HepG2 (cell line): ENCODE measurements around the gene IYD. TPM values are rescaled to one million over a fixed set of nuclear protein-coding genes. Genes with fewer than 3 reads are reported as not detected.

Experiments
- ATAC-seq: fragments of 200-7000 bp; cut with Tn5 transposase; 3 replicates; pipeline ENCODE4 v1.9.1; 2020; ENCODE audit warnings: mild to moderate bottlenecking, moderate library complexity
- BruUV-seq: library from RNA; stranded (reverse); fragments of 400-500 nt; replicated peaks from 2 replicates; lab custom pipeline; 2021; lab: Mats Ljungman, UMichigan
- CTCF ChIA-PET: fragments of 300-600 bp; formaldehyde crosslinking; extraction: SDS; loops from one replicate; lab custom pipeline; 2021; ENCODE audit warnings: low total read pairs, inconsistent platforms, low intra/inter-chr PET ratio; lab: Yijun Ruan, JAX
- POLR2A ChIA-PET: fragments of 350-600 bp; sonication (Branson Sonifier 250); formaldehyde crosslinking; loops from one replicate; lab custom pipeline; 2020; ENCODE audit warnings: antibody characterized with exemption, inconsistent platforms; lab: Yijun Ruan, JAX
- DNase-seq: peaks from one replicate; pipeline ENCODE4 v3.0.0-alpha.2; 2015; ENCODE audit warnings: low spot score
- FAIRE-seq: peaks from 3 replicates; lab custom pipeline; 2011; peaks lifted over from hg19 to GRCh38; lab: Jason Lieb, UNC
- H2AFZ ChIP-seq: one replicate; pipeline ENCODE4 v1.6.1; 2011; ENCODE audit warnings: low read length, inconsistent platforms
- H3K27ac ChIP-seq: fragments of 300-600 bp; 3 replicates; pipeline ENCODE4 v1.8.0; 2011; ENCODE audit warnings: mixed run types, mild to moderate bottlenecking, mixed read lengths, low read length, inconsistent platforms; ENCODE audit not compliant: insufficient read depth; ENCODE audit errors: extremely low read length
- H3K27me3 ChIP-seq, 2 experiments: fragments of 200-600 bp in 1 of 2; 2 replicates in 1 of 2; 3 replicates in 1 of 2; pipeline versions ENCODE4 v1.6.0 to v1.8.0; 2011; ENCODE audit warnings: low read length in 2 of 2, mild to moderate bottlenecking in 2 of 2, moderate library complexity in 2 of 2, inconsistent platforms in 1 of 2; ENCODE audit not compliant: insufficient read depth in 2 of 2, control insufficient read depth in 1 of 2
- H3K36me3 ChIP-seq, 2 experiments: fragments of 200-600 bp in 1 of 2; replicated peaks in 1 of 2; 2 replicates in 1 of 2; 3 replicates in 1 of 2; pipeline versions ENCODE4 v1.5.1 to v1.8.0; 2011; ENCODE audit warnings: low read length in 2 of 2, inconsistent platforms in 1 of 2; ENCODE audit not compliant: insufficient read depth in 2 of 2, control insufficient read depth in 1 of 2
- H3K4me1 ChIP-seq: 2 replicates; pipeline ENCODE4 v1.5.1; 2012; ENCODE audit warnings: low read length, inconsistent platforms; ENCODE audit not compliant: insufficient read depth
- H3K4me2 ChIP-seq: 2 replicates; pipeline ENCODE4 v1.6.0; 2011; ENCODE audit warnings: low read depth, low read length, inconsistent platforms
- H3K4me3 ChIP-seq, 3 experiments: fragments of 200-600 bp in 1 of 3; sonication (generic), shearing (Covaris generic) in 1 of 3; replicated peaks in 1 of 3; 2 replicates each; pipeline ENCODE4 v1.5.1; 2011 to 2016; ENCODE audit warnings: low read length in 3 of 3, inconsistent platforms in 2 of 3, low read depth in 2 of 3, mild to moderate bottlenecking in 2 of 3, control low read depth in 1 of 3, mixed read lengths in 1 of 3; ENCODE audit not compliant: insufficient read depth in 1 of 3
- H3K79me2 ChIP-seq: one replicate; pipeline ENCODE4 v1.6.1; 2011; ENCODE audit warnings: low read length, inconsistent platforms; ENCODE audit not compliant: insufficient read depth
- H3K9ac ChIP-seq: 2 replicates; pipeline ENCODE4 v1.6.0; 2011; ENCODE audit warnings: mild to moderate bottlenecking, low read depth, low read length, inconsistent platforms; ENCODE audit not compliant: insufficient read depth
- H3K9me3 ChIP-seq: 2 replicates; pipeline ENCODE4 v1.5.1; 2012; ENCODE audit warnings: mild to moderate bottlenecking, low read length
- H4K20me1 ChIP-seq: 2 replicates; pipeline ENCODE4 v1.6.0; 2011; ENCODE audit warnings: inconsistent platforms, mild to moderate bottlenecking, low read length, moderate library complexity; ENCODE audit not compliant: insufficient read depth
- CENPX ChIP-seq: sonication (generic); formaldehyde crosslinking; IDR thresholded peaks from 2 replicates; pipeline ENCODE4 v1.9.0; 2021; ENCODE audit warnings: mild to moderate bottlenecking, missing genetic modification reagents, moderate library complexity
- ESRRA ChIP-seq: sonication (generic); formaldehyde crosslinking; IDR thresholded peaks from 2 replicates; pipeline ENCODE4 v1.5.1; 2020; ENCODE audit warnings: mild to moderate bottlenecking, low read depth, missing genetic modification reagents
- FOXA1 ChIP-seq, 2 experiments: fragments of 450-650 bp in 1 of 2; sonication (generic) in 1 of 2; formaldehyde crosslinking in 1 of 2; IDR thresholded peaks; 2 replicates each; pipeline versions ENCODE4 v1.4.0 to v1.6.1; 2016 to 2020; ENCODE audit warnings: missing genetic modification reagents in 1 of 2
- JUNB ChIP-seq: sonication (generic); formaldehyde crosslinking; IDR thresholded peaks from 2 replicates; pipeline ENCODE4 v1.8.0; 2022; ENCODE audit warnings: missing genetic modification reagents, mild to moderate bottlenecking, borderline replicate concordance
- PAF1 ChIP-seq: IDR thresholded peaks from 2 replicates; pipeline ENCODE4 v1.6.1; 2016; ENCODE audit warnings: missing genetic modification reagents, missing compliant biosample characterization
- RAD21 ChIP-seq: fragments of 450-650 bp; formaldehyde crosslinking; IDR thresholded peaks from 2 replicates; pipeline ENCODE4 v1.5.0; 2020; ENCODE audit warnings: mild to moderate bottlenecking
- ZBTB7A ChIP-seq: sonication (generic); formaldehyde crosslinking; IDR thresholded peaks from 2 replicates; pipeline ENCODE4 v1.8.0; 2022; ENCODE audit warnings: mild to moderate bottlenecking, missing genetic modification reagents
- ZNF746 ChIP-seq: sonication (generic); formaldehyde crosslinking; IDR thresholded peaks from 2 replicates; pipeline ENCODE4 v1.8.0; 2022; ENCODE audit warnings: mild to moderate bottlenecking, missing genetic modification reagents
- WGBS: methylation state at CpG from one replicate; pipeline ENCODE4 v1.1.6; 2017; ENCODE audit warnings: low lambda C conversion rate; 5-methylcytosine and 5-hydroxymethylcytosine counted together
- in situ Hi-C: cut with HindIII; loops from 2 replicates; pipeline ENCODE4 v1.10.0; 2017; ENCODE audit warnings: low pct_unique_long_range_greater_than_20kb; ENCODE audit not compliant: extremely low pct_ligation_motif_present
- intact Hi-C: fragments of 100-400 bp; cut with micrococcal nuclease; formaldehyde crosslinking; loops from one replicate; pipeline ENCODE4 v1.10.0; 2022; ENCODE audit not compliant: unreplicated experiment
- polyA plus RNA-seq, 8 experiments: library from polyadenylated mRNA; depleted of rRNA in 3 of 8; stranded (reverse) in 7 of 8; unstranded in 1 of 8; fragments of >200 nt; fragmentation: Illumina TruSeq in 4 of 8; extraction: Trizol in 4 of 8; gene quantifications; 2 replicates each; pipeline versions ENCODE4 v1.2.1 to v1.2.3, GENCODE V29; 2011 to 2016; ENCODE audit warnings: low read depth in 4 of 8, missing spikeins in 1 of 8, mixed read lengths in 1 of 8; ENCODE audit not compliant: insufficient read depth in 1 of 8
- total RNA-seq, 5 experiments: library from RNA; depleted of rRNA; stranded (reverse); fragments of >200 nt; fragmentation: Illumina TruSeq; extraction: Trizol; gene quantifications; 2 replicates each; pipeline ENCODE4 v1.2.3, GENCODE V29; 2016; ENCODE audit warnings: low read depth in 1 of 5
- TF ChIP-seq, protein P1 (sequence below): fragments of 450-650 bp; IDR thresholded peaks from 2 replicates; pipeline ENCODE4 v1.6.1; 2016
- TF ChIP-seq, protein P2 (sequence below): IDR thresholded peaks from 2 replicates; pipeline ENCODE4 v1.6.1; 2016
- TF ChIP-seq, protein P3 (sequence below): sonication (generic); formaldehyde crosslinking; IDR thresholded peaks from 2 replicates; pipeline ENCODE4 v1.5.0; 2020; ENCODE audit warnings: mild to moderate bottlenecking, missing genetic modification reagents
- TF ChIP-seq, protein P4 (sequence below): sonication (generic); formaldehyde crosslinking; IDR thresholded peaks from 2 replicates; pipeline ENCODE4 v1.4.0; 2020; ENCODE audit warnings: missing genetic modification reagents, low read depth, mild to moderate bottlenecking, borderline replicate concordance

The IYD gene
- total and polyA plus RNA-seq, 2 of the 13 experiments (the other 11 are each of a cell fraction or from before 2014, with no cell fraction given), result 0.01 to 0.46 TPM

DNA sequence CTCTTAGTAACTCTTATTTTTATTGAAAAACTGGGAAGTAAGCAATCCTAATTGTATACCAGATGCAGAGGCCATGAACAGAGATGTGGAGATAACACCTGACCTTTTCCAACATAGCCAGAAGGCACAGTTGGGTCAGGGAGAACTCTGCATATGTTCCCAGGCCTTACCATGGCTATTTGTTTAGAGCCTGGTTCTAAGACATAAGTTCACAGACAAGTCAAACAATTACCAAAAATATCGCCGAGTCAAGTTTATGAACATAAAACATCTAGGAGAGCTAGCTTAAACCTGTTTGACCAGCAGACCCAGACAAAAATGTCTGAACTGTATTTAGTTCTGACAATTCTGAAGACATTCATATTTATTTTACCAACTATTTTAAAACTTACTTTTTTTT lies 26.7 kb upstream of the IYD start:
- POLR2A ChIA-PET, result no interaction called here
- intact Hi-C loops, result no loop called here
- FAIRE-seq, result no peak

More for the DNA sequence above, 26.7 kb upstream of the IYD start:
- Histone ChIP-seq H3K27me3 (peaks cover 0 to 8% of the 10 kb centered on the region in 2 experiments; a peak in 3 of 5 replicates), H3K4me3 (no peak overlapping the region), H3K4me1 (no peaks in the 10 kb centered on the region), H4K20me1 (no peaks in the 10 kb centered on the region), H3K27ac (no peak overlapping the region), H3K36me3 (no peaks in the 10 kb centered on the region), H2AFZ (no peak overlapping the region), H3K79me2 (no peaks in the 10 kb centered on the region), H3K4me2 (no peak overlapping the region), H3K9ac (no peak overlapping the region), H3K9me3 (no peaks in the 10 kb centered on the region)
- in situ Hi-C loops, result no loop called here
- CTCF ChIA-PET, result no interaction called here
- DNase-seq (no peak), ATAC-seq (no peak)
- no TSS peak for BruUV-seq
- 21% methylated on average over 2 of the region's 2 CpGs for WGBS
- TF ChIP-seq FOXA1 (IDR thresholded peaks at IDR 0.05) (no peak), FOXA1 (CRISPR knock-in tag; IDR thresholded peaks at IDR 0.05) (no peak), ESRRA (CRISPR knock-in tag) (no peak), ZBTB7A (CRISPR knock-in tag) (no peak), RAD21 (no peak), PAF1 (CRISPR knock-in tag) (no peak), CENPX (CRISPR knock-in tag) (no peak), ZNF746 (CRISPR knock-in tag) (no peak), JUNB (CRISPR knock-in tag) (no peak)
- TF ChIP-seq, protein P1, sequence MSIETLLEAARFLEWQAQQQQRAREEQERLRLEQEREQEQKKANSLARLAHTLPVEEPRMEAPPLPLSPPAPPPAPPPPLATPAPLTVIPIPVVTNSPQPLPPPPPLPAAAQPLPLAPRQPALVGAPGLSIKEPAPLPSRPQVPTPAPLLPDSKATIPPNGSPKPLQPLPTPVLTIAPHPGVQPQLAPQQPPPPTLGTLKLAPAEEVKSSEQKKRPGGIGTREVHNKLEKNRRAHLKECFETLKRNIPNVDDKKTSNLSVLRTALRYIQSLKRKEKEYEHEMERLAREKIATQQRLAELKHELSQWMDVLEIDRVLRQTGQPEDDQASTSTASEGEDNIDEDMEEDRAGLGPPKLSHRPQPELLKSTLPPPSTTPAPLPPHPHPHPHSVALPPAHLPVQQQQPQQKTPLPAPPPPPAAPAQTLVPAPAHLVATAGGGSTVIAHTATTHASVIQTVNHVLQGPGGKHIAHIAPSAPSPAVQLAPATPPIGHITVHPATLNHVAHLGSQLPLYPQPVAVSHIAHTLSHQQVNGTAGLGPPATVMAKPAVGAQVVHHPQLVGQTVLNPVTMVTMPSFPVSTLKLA, result no peak
- TF ChIP-seq, protein P2, sequence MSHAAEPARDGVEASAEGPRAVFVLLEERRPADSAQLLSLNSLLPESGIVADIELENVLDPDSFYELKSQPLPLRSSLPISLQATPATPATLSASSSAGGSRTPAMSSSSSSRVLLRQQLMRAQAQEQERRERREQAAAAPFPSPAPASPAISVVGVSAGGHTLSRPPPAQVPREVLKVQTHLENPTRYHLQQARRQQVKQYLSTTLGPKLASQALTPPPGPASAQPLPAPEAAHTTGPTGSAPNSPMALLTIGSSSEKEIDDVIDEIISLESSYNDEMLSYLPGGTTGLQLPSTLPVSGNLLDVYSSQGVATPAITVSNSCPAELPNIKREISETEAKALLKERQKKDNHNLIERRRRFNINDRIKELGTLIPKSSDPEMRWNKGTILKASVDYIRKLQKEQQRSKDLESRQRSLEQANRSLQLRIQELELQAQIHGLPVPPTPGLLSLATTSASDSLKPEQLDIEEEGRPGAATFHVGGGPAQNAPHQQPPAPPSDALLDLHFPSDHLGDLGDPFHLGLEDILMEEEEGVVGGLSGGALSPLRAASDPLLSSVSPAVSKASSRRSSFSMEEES (CRISPR knock-in tag), result no peak
- TF ChIP-seq, protein P3, sequence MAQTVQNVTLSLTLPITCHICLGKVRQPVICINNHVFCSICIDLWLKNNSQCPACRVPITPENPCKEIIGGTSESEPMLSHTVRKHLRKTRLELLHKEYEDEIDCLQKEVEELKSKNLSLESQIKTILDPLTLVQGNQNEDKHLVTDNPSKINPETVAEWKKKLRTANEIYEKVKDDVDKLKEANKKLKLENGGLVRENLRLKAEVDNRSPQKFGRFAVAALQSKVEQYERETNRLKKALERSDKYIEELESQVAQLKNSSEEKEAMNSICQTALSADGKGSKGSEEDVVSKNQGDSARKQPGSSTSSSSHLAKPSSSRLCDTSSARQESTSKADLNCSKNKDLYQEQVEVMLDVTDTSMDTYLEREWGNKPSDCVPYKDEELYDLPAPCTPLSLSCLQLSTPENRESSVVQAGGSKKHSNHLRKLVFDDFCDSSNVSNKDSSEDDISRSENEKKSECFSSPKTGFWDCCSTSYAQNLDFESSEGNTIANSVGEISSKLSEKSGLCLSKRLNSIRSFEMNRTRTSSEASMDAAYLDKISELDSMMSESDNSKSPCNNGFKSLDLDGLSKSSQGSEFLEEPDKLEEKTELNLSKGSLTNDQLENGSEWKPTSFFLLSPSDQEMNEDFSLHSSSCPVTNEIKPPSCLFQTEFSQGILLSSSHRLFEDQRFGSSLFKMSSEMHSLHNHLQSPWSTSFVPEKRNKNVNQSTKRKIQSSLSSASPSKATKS (CRISPR knock-in tag), result no peak
- TF ChIP-seq, protein P4, sequence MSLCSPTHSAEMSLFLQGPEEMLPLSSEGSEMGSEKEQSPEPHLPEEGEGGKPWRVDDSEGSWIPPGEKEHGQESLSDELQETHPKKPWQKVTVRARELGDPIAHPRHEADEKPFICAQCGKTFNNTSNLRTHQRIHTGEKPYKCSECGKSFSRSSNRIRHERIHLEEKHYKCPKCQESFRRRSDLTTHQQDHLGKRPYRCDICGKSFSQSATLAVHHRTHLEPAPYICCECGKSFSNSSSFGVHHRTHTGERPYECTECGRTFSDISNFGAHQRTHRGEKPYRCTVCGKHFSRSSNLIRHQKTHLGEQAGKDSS, result no peak
